ENCODE results near the gene ESM1. TPM values are rescaled to one million over a fixed set of nuclear protein-coding genes. Genes with fewer than 3 reads are reported as not detected.

Gene ESM1
- total RNA-seq, 1 experiment from 2014 or later = not detected

DNA sequence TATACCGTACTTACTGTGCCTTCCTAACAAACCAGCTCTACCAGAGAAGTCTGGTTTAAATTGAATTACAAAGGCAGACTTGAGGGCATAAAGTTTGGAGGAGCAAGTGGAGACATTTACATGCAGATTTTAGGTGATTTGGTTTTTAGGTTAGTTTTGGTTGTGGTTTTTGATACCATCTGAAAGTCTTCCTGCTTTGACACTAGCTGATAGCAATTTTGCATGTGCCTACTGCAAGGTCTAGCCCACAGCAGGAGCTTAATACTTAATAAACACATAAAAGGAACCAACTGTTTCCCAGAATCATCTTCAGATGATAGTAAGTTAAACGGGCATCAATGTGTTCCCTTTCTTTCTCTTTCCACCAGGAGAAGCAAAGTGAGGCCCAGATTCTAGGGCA is 3.4 kb upstream of the ESM1 start:
- Histone ChIP-seq H3K36me3 (ENCODE audit: control insufficient read depth, insufficient read depth, low read length) (no peaks in the 10 kb centered on the region), H3K9me3 (no peaks in the 10 kb centered on the region), H3K27me3 (replicated peaks; ENCODE audit: control insufficient read depth, insufficient read depth, low read length) (no peaks in the 10 kb centered on the region; the same call in 1 of the 2 replicates), H3K4me3 (ENCODE audit: low read depth, low read length) (no peak overlapping the region), H3K4me1 (peaks cover 7% of the 10 kb centered on the region; the same call in 1 of the 2 replicates)
- intact Hi-C loops (cut with micrococcal nuclease; ENCODE audit: unreplicated experiment) = no loop called here
- H3K27me3 Mint-ChIP-seq (ENCODE audit: insufficient read depth, unreplicated experiment) = peaks cover 14% of the 10 kb centered on the region
- POLR2A ChIA-PET = no interaction called here
- no peaks in the 10 kb centered on the region for H3K9me3 Mint-ChIP-seq (ENCODE audit: unreplicated experiment)
- peaks cover 19% of the 10 kb centered on the region for H3K4me1 Mint-ChIP-seq (ENCODE audit: low read depth, unreplicated experiment)
- H3K4me3 Mint-ChIP-seq (ENCODE audit: unreplicated experiment) = no peak overlapping the region
- H3K27ac Mint-ChIP-seq (ENCODE audit: unreplicated experiment) = no peak overlapping the region
- CTCF ChIA-PET = no interaction called here
- H3K36me3 Mint-ChIP-seq (ENCODE audit: insufficient read depth, unreplicated experiment) = no peaks in the 10 kb centered on the region
- no peak for DNase-seq
- no TSS peak for BruUV-seq (replicated peaks)
- TF ChIP-seq, protein P1, sequence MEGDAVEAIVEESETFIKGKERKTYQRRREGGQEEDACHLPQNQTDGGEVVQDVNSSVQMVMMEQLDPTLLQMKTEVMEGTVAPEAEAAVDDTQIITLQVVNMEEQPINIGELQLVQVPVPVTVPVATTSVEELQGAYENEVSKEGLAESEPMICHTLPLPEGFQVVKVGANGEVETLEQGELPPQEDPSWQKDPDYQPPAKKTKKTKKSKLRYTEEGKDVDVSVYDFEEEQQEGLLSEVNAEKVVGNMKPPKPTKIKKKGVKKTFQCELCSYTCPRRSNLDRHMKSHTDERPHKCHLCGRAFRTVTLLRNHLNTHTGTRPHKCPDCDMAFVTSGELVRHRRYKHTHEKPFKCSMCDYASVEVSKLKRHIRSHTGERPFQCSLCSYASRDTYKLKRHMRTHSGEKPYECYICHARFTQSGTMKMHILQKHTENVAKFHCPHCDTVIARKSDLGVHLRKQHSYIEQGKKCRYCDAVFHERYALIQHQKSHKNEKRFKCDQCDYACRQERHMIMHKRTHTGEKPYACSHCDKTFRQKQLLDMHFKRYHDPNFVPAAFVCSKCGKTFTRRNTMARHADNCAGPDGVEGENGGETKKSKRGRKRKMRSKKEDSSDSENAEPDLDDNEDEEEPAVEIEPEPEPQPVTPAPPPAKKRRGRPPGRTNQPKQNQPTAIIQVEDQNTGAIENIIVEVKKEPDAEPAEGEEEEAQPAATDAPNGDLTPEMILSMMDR (IDR thresholded peaks at IDR 0.05; ENCODE audit: insufficient read depth in 1 of 2, low read depth in 1 of 2, low read length in 1 of 2, severe bottlenecking in 1 of 2, unreplicated experiment in 1 of 2) = no peak

DNA sequence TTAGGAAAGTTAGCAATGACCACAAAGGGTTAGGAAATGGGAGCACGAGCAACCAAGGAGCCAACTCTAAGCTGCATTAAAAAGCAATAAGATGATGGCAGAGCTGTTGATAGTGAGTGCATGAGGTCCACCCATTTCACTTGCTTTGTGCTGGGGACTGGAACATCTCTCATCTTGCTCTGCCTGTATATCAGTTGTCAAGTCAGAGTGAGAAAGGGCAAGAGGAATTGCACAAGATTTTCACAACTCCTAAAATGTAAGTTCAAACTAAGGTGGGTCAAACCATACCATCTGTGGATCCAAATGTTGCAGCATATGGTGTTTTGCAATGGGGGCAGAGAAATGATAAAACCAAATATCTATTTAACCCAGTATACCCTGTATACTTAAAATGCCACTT is 2.8 kb upstream of the ESM1 start:
- Mint-ChIP-seq H3K9me3 (ENCODE audit: unreplicated experiment) (no peaks in the 10 kb centered on the region), H3K27me3 (ENCODE audit: insufficient read depth, unreplicated experiment) (peaks cover 14% of the 10 kb centered on the region), H3K4me1 (ENCODE audit: low read depth, unreplicated experiment) (peaks cover 16% of the 10 kb centered on the region), H3K4me3 (ENCODE audit: unreplicated experiment) (no peak overlapping the region), H3K27ac (ENCODE audit: unreplicated experiment) (no peak overlapping the region), H3K36me3 (ENCODE audit: insufficient read depth, unreplicated experiment) (no peaks in the 10 kb centered on the region)
- no peaks in the 10 kb centered on the region; the same call in 1 of the 2 replicates for H3K27me3 ChIP-seq (replicated peaks; ENCODE audit: control insufficient read depth, insufficient read depth, low read length)
- intact Hi-C loops (cut with micrococcal nuclease; ENCODE audit: unreplicated experiment) = no loop called here
- no peaks in the 10 kb centered on the region for H3K36me3 ChIP-seq (ENCODE audit: control insufficient read depth, insufficient read depth, low read length)
- CTCF ChIA-PET = no interaction called here
- POLR2A ChIA-PET = no interaction called here
- TF ChIP-seq, protein P1 (IDR thresholded peaks at IDR 0.05; ENCODE audit: insufficient read depth in 1 of 2, low read depth in 1 of 2, low read length in 1 of 2, severe bottlenecking in 1 of 2, unreplicated experiment in 1 of 2) = no peak
- DNase-seq = no peak
- no peak overlapping the region for H3K4me3 ChIP-seq (ENCODE audit: low read depth, low read length)
- H3K9me3 ChIP-seq = no peaks in the 10 kb centered on the region
- H3K4me1 ChIP-seq = peaks cover 7% of the 10 kb centered on the region; the same call in 1 of the 2 replicates
- no TSS peak for BruUV-seq (replicated peaks)

GRCh38 chr5:54986269-54986654 is 869 bp upstream of the ESM1 start:
- Histone ChIP-seq H3K9me3 (no peaks in the 10 kb centered on the region), H3K36me3 (ENCODE audit: control insufficient read depth, insufficient read depth, low read length) (no peaks in the 10 kb centered on the region), H3K4me3 (ENCODE audit: low read depth, low read length) (no peak overlapping the region), H3K27me3 (replicated peaks; ENCODE audit: control insufficient read depth, insufficient read depth, low read length) (no peaks in the 10 kb centered on the region; the same call in 1 of the 2 replicates), H3K4me1 (peaks cover 7% of the 10 kb centered on the region; the same call in 1 of the 2 replicates)
- CTCF ChIA-PET = no interaction called here
- POLR2A ChIA-PET = no interaction called here
- Mint-ChIP-seq H3K27me3 (ENCODE audit: insufficient read depth, unreplicated experiment) (peaks cover 14% of the 10 kb centered on the region), H3K9me3 (ENCODE audit: unreplicated experiment) (no peaks in the 10 kb centered on the region), H3K4me1 (ENCODE audit: low read depth, unreplicated experiment) (peaks cover 8% of the 10 kb centered on the region), H3K4me3 (ENCODE audit: unreplicated experiment) (no peak overlapping the region), H3K36me3 (ENCODE audit: insufficient read depth, unreplicated experiment) (no peaks in the 10 kb centered on the region), H3K27ac (ENCODE audit: unreplicated experiment) (no peak overlapping the region)
- BruUV-seq (replicated peaks) = no TSS peak
- DNase-seq = no peak
- TF ChIP-seq, protein P1 (IDR thresholded peaks at IDR 0.05; ENCODE audit: insufficient read depth in 1 of 2, low read depth in 1 of 2, low read length in 1 of 2, severe bottlenecking in 1 of 2, unreplicated experiment in 1 of 2) = no peak
- intact Hi-C loops (cut with micrococcal nuclease; ENCODE audit: unreplicated experiment) = no loop called here
